NCI-H1105 treated with DMSO at 0.1 percent for 48 hours (cell line): ENCODE measurements around the gene CAPN10.
"Not testable (repeated sequence)": the region's sequence is repeated elsewhere in the genome, so short reads cannot be mapped to it uniquely, and the experiment has no call there.

Experiments
- DNase-seq: peaks from one replicate; lab custom pipeline; 2025; lab: John Stamatoyannopoulos, UW

CAPN10 gene, protein sequence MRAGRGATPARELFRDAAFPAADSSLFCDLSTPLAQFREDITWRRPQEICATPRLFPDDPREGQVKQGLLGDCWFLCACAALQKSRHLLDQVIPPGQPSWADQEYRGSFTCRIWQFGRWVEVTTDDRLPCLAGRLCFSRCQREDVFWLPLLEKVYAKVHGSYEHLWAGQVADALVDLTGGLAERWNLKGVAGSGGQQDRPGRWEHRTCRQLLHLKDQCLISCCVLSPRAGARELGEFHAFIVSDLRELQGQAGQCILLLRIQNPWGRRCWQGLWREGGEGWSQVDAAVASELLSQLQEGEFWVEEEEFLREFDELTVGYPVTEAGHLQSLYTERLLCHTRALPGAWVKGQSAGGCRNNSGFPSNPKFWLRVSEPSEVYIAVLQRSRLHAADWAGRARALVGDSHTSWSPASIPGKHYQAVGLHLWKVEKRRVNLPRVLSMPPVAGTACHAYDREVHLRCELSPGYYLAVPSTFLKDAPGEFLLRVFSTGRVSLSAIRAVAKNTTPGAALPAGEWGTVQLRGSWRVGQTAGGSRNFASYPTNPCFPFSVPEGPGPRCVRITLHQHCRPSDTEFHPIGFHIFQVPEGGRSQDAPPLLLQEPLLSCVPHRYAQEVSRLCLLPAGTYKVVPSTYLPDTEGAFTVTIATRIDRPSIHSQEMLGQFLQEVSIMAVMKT

DNA sequence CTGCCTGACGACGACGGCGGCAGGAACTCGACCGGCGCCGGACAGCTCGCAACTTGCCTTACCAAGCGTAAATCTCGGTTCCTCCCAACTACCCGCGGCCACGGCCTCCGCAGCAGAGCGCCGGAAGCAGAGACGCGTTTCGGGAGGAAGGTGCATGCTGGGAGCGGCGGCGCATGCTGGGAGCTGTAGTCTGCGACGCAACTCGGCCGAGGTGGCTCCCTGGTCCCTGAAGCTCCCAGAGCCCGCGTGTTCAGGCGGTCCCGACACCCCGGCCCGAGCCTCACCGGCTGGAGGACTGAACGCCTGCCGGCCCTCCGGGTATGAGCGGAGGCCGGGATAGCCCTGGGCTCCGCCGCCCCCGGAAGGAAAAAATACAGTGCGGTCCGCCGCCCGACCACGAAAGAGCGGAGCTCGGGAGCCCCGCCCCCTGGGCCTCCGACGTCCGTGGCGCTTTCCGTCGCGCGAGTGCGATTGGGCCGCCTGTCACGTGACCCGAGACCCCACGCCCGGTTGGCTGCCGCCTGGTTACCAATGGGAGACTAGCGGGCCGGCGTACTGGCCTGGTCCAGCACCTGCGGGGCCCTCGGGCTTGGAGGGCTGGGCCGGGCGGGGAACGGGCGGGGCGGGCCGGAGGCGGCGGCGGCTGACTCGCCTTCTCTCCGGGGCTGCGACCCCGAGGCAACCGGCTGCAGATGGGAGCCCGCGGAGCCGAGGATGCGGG, at the start of gene CAPN10:
CAPN10 (plus strand) TSS at position 537 of the 721 bp plus-strand sequence; CDS start at position 715, 178 bp downstream.
- DNase-seq, result peak; percentile 92

- DNase-seq, result no peak
Measured at GRCh38 chr2:240538031-240538780, 48.3 kb upstream of the CAPN10 start.

DNA sequence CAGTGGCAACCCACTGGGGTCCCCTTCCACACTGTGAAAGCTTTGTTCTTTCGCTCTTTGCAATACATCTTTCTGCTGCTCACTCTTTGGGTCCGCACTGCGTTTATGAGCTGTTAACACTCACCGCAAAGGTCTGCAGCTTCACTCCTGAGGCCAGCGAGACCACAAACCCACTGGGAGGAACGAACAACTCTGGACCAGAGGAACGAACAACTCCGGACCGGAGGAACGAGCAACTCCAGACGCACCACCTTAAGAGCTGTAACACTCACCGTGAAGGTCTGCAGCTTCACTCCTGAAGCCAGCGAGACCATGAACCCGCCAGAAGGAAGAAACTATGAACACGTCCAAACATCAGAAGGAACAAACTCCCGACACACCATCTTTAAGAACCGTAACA, 47.4 kb upstream of the CAPN10 start:
- DNase-seq, result not testable (repeated sequence)

GRCh38 chr2:240539906-240540305, 46.6 kb upstream of the CAPN10 start:
- DNase-seq, result no peak

DNA sequence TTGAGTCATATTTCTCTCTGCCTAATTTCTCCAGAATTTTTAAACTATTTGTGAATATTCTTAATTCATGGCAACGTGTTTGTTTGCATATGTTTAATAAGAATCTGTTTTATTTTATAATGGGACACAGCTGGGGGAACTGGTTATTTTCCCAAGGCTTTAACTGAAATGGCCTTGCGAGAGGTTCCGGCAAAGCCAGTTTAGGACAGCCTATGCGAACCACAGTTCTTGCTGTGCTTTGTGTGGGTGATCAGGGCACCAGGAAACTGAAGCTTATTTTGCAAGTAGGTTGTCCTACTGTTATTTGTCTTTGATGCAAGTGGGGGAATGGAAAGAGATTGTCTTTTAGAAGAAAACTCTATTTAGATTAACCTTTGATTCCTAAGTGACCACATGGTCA, 35.2 kb upstream of the CAPN10 start:
- DNase-seq, result no peak

- DNase-seq, result no peak
Measured at GRCh38 chr2:240551811-240552210, 34.7 kb upstream of the CAPN10 start.

GRCh38 chr2:240553956-240554480, 32.5 kb upstream of the CAPN10 start:
- no peak for DNase-seq

DNA sequence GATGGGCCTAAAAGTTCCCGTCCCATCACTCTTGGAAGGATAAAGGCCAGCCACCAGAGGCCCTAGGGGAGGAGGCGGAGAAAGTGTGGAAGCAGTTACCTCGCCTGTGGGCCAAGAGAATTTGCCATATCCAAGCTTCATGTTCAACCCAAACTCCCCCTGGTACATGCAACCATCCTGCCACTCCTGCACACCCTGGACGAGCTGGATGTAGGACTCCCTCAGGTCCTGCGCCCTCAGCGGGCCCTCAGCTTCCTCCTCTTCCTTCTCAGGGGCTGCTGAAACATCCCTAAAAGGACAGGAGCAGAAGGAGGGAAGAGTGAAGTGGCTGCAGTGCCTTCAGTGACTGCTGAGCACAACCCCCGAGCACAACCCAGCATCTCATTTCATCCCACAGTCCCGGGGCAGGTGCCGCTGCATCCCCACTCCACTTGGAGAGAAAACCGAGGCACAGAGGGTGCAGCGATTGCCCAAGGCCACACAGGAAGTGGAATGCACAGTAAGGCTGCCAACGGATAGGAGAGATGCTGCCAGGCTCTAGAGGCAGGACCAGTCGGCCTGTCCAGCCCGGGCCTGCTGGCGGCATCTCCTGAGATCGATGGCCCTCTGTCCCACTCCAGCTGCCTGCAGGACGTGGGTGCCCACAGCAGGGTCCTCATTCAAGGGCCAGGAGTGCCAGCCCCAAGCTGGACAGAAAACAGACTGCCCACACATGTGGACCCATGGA, 31.6 kb upstream of the CAPN10 start:
- DNase-seq, result no peak

GRCh38 chr2:240555541-240556250, 30.8 kb upstream of the CAPN10 start:
- no peak for DNase-seq

- DNase-seq, result no peak
Measured at GRCh38 chr2:240556553-240557100, 29.9 kb upstream of the CAPN10 start.

GRCh38 chr2:240557101-240557751, 29.3 kb upstream of the CAPN10 start:
- no peak for DNase-seq

DNA sequence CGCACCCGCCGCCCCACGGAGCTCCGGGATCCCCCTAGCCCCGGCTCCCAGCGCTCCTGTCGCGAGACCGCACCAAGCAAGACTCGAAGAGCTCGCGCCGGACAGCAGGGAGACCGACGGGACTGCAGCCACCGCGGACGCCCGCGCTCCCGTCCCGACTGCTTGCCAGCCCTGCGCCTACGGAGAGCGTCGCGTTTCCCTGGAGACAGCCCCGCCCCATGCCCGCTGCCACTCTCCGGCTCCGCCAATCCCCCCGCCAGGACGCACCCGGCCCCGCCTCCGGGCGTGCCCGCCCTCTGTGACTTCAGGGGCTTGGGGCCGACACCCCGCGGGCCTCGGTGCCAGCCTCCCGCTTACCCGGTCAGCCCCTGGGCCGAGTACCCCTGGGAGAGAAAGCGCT, 28.7 kb upstream of the CAPN10 start, which contains the start of gene ANKMY1:
ANKMY1 (minus strand) TSS at position 181 of the 400 bp plus-strand sequence. CDS start 653 bp downstream, outside the sequence.
- no peak for DNase-seq

GRCh38 chr2:240558236-240558761, 28.2 kb upstream of the CAPN10 start:
- no peak for DNase-seq

DNA sequence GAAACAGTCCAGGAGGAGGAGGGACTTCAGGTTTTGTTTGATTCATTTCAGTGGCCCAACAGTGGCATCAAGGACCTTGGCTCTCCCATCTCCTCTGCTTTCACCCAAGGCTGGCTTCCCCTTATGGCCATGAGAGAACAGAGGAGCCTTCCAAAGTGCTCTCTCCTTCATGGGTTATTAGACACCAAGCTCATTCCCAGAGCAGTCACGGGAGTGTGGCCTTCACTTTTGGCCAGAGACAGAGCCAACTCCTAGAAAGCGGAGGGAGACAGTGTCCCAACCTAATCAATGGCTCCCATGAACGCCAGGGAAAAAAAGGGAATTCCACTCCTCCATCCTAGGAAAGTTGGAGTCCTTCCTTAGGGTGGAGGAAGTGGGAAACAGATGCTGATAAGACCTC, 27.2 kb upstream of the CAPN10 start:
- no peak for DNase-seq

DNA sequence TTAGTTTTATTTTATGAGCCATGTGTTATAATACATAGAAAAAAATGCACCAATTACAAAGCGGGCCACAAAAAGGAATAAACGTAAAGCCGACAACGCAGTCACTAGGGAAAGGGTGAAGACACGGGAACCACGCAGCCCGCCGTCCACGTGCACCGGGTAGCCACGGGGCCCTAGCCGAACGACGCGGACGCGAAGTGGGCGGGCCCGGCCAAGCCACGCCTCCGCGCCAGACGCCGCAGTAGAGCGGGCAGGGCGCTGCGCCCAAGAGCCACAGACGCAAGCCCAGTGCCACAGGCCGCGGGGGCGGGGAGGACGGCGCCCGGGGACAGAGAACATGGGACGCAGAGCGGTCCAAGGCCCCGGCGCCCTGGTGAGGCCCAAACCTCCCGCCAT, 26.5 kb upstream of the CAPN10 start, which contains the start of gene DUSP28:
DUSP28 (plus strand) TSS at position 274 of the 396 bp plus-strand sequence. CDS start 328 bp downstream, outside the sequence.
- peak; percentile 66 for DNase-seq

DNA sequence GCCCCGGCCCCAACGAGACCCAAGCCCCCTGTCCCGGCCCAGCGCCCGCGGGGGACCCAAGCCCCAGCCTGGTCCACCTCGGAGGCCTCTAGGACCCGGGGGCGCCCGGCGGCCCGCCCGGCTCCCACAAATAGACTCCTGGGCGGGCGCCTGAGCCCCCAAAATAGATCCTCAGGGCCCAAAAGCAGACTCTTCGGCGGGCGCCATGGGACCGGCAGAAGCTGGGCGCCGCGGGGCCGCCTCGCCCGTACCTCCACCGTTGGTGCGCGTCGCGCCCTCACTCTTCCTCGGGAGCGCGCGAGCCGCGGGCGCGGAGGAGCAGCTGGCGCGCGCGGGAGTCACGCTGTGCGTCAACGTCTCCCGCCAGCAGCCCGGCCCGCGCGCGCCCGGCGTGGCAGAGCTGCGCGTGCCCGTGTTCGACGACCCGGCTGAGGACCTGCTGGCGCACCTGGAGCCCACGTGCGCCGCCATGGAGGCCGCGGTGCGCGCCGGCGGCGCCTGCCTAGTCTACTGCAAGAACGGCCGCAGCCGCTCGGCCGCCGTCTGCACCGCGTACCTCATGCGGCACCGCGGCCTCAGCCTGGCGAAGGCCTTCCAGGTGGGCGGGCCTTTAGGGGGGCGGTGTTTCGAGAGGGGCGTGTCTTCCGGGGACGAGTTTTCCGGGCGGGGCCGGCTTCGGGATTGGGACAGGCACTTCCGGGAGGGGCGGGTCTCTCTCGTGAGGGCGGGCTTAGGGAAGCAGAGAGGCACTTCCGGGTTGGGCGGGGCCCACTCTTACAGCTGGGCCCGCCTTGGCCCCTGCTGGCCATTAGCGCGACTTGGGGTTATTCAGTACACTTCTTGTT, 25.8 kb upstream of the CAPN10 start:
- DNase-seq, result peak; percentile 91

- DNase-seq, result no peak
Measured at GRCh38 chr2:240561325-240561971, 25.1 kb upstream of the CAPN10 start.

GRCh38 chr2:240563231-240563630, 23.3 kb upstream of the CAPN10 start:
- not testable (repeated sequence) for DNase-seq
